Stimulated activated CD8-positive, alpha-beta memory T cell treated with anti-CD3 and anti-CD28 coated beads, Interleukin-4, amount 100 ng/mL, for 4 hours (primary cell): ENCODE measurements around the gene CLEC2B.

Experiments used
- DNase-seq, 2 donors: peaks; one replicate each; pipeline ENCODE4 v3.0.0-alpha.2; 2020; ENCODE audit warnings: low read depth in 2 of 2, low spot score in 1 of 2

Gene CLEC2B

GRCh38 chr12:9810671-9811070 is 58.5 kb downstream of the CLEC2B start:
- DNase-seq, result no peak

GRCh38 chr12:9809866-9810265 is 59.3 kb downstream of the CLEC2B start:
- DNase-seq, result no peak

GRCh38 chr12:9809338-9809737 is 59.8 kb downstream of the CLEC2B start:
- no peak for DNase-seq

- DNase-seq, result no peak
Observed at GRCh38 chr12:9808504-9808903, 60.6 kb downstream of the CLEC2B start.

- no peak for DNase-seq
Observed at GRCh38 chr12:9806714-9807113, 62.4 kb downstream of the CLEC2B start.

GRCh38 chr12:9805883-9806282 is 63.3 kb downstream of the CLEC2B start:
- no peak for DNase-seq
